RKO (cell line): ENCODE measurements around the gene OSBP2.

Source experiments
- DNase-seq: peaks from one replicate; pipeline ENCODE4 v3.0.0-alpha.2; 2016; ENCODE audit warnings: low spot score

OSBP2 gene

DNA sequence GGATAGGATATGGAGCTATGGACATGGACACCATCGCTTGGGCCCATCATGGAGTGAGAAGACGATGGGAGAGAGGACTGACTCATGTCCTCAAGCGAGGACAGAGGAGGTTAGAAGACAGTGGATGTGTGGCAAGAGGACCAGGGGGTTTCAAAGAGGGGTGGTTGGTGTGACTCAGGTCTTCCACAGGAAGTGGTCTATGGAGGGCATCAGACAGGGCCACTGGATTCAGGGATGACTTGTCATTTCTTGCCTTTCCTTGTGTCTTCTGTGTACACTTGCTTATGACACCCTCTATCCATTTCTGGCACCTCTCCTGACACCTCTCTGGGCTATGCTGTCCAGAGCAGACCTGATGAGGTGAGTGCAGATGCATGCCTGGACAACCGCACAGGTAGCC is 115.4 kb downstream of the OSBP2 start:
- DNase-seq, result no peak

DNA sequence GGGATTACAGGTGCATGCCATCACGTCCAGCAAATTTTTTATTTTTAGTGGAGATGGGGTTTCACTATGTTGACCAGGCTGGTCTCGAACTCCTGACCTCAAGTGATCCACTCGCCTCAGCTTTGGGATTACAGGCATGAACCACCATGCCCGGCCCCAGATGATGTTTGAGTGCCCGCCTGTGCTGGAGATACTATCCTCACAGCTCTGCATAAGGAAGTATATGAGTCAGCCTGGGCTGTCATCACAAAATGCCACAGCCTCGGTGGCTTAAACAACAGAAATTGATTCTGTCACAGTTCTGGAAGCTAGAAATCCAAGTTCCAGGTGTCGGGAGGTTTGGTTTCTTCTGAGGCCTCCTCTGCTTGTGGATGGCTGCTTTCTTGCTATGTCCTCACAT is 119.3 kb downstream of the OSBP2 start:
- no peak for DNase-seq

DNA sequence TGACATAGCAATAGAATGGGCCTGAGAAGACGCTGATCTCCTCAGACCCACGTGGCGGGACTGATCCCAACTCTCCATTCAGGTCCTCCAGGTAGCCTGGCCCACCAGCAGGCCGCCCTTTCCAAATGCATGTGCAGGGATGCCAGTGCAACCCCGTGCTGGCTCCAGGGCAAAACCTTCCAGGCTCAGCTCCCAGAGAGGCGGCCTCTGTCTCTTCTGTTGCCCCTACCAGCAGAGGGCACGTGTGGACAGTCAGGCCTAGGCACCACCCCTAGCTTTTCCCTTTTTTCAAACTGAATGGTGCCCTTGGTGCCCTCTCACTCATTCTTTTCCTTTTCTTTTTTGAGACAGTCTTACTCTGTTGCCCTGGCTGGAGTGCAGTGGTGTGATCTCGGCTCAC is 121.7 kb downstream of the OSBP2 start:
- DNase-seq, result no peak

DNA sequence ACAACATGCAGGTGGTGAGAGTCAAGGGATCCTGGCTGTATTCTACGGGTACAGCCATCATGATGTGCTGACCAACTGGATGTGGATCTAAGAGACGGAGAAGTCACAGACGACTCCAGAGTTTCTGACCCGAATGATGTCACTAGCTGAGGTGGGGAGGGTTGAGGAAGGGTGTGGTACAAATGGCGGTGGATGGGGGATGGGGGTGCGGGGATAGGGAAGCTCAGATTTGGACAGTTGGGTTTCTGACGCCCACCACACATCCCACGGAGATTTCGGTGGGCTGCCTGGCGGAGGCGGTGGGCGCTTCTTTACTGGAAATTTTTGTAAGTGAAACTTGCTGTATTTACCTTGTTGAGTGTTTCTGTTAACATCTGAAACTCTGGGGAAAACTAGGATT is 126.7 kb downstream of the OSBP2 start:
- DNase-seq, result no peak

DNA sequence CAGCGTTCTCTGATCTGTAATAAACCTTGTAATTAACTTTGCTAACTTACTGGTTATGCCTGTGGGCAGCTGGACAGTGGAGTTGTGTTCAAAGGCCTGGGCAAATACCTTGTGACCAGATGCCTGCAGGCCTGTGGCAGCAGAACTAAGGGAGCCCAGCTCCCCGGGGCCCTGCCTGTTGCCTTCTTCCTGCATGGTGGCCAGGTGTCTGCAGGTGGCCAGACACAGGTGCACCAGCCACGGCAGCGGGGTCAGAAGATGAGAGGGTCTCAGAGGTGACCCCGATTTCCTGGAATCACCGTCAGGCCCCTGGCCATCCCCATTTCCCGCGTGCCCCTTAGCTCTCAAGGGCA is 127.2 kb downstream of the OSBP2 start:
- DNase-seq, result no peak

DNA sequence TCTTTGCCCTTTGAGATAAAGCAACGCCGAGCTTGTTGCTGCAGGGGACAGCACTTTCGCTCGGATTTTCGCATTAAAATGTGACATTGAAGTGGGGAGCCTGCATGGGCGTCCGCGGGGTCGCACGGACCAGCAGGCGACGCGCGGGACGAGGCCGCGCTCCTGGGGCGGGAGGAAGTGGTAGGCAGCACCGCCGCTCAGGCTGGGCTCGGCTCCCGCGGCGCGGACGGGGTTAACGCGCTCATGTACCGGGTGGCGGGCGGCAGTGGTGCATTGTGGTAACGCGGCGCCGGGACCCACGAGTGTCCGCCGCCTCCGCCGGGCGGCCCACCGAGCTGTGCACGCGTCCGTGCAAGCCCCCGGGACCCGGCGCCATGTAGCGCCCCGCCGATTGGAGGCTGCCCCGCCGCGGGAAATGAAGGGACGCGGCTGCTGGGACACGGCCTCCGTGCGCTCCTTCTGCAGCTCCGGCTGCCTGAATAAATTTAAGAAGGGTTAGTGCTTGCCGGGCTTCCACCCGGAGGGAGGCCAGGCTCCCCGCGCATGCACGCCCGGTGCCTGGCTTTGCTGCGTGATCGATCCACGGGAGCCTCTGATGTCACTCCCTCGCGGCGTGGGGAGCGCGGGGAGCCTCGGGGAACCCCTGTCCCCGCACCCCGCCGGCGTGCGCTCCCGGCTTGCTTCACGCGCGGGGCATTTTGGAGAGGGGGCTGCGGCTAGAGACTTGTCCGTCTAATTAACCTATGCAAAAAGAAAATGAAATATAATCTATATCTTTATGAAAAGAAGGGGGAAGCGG is 127.7 kb downstream of the OSBP2 start:
- DNase-seq, result no peak

DNA sequence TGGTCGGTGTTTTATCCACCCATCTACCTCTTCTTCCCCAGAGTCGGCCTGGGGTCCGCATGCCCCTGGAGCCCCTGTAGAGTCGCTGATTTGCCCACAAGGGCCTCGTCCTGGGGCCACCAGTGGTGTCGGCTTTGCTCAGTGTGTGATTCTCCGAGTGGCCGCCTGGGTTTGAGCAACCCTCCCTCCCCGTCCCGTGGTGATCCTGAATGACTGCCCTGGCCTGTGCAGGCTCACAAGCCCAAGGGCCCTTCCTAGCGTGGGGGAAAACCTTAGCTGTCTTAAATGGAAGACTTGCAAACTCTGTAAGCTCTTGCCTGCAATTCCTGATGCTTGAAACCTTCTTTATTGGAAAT is 128.3 kb downstream of the OSBP2 start:
- no peak for DNase-seq

DNA sequence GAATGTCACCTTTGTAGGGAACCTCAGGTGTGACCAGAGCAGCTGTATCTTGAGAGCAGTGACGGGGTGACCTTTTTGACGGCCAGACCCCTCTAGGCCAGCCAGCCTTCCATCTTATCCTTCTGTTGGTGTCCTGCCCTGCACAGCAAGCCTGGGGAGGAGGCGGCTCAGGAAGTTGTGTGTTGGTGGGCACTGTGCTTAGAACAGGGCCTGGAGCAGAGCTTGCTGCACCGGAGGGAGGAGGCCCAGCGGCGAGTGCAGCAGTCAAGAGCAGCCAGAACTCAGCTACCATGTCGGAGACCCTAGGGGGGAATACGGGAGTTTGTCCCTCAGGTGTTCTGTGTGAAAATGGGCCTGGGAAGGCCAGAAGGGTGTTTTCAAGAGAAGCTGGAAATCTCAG is 129.4 kb downstream of the OSBP2 start:
- no peak for DNase-seq

DNA sequence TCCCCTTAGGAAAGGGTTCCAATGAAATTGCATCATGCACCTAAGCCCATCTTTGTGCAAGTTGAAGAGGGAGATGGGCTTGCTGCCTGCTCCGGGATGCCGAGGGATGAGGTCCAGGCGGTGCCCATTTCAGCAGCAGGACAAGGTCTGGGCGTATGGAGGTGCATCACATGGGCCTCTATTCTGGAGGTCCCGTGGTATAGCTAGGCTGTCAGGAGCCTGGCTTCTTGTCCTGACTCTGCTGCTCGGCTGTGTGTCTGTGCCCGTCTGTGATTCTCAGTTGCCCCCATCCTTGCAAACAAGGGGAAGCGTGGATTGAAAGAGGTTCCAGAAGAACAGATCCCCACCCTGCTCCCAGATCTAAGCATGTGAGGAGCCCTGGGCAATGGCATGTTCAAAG is 130.0 kb downstream of the OSBP2 start:
- DNase-seq, result no peak

DNA sequence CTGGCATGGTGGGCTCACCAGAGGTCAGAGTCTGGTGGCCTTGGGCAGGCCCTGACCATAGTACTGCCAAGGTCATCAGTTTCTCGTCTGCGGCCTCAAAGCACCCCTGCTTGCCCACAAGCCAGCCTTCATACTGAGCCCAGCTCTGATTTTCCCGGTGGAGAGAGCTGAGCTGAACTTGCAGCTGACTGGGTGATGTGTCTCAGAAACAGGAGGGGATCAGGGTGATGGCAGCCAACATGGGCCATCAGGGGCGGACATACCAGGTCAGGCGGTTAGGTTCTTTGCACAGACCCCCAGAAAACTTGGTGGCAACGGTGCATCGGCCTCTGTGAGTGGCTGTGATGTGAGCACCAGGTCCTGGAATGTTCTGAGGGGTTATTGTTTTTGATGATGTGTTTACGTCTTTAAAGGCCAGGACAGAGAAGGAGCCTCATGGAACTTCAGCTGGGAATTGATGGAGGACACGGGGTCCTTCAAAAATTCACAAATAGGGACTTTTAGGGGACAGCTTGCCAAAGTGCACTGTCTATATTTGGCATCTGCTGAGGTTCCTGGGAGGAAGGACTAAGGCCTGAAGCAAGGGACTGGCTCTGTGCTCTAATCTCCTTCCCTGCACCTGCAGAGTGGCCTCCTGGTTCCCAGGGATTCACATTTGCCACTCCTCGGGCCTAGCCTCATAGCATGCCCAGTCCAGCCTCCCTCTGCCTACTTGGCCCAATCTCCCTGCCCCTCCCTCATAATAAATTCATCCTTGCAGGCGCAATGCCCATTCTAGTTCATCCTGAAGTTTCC is 131.2 kb downstream of the OSBP2 start:
- no peak for DNase-seq

DNA sequence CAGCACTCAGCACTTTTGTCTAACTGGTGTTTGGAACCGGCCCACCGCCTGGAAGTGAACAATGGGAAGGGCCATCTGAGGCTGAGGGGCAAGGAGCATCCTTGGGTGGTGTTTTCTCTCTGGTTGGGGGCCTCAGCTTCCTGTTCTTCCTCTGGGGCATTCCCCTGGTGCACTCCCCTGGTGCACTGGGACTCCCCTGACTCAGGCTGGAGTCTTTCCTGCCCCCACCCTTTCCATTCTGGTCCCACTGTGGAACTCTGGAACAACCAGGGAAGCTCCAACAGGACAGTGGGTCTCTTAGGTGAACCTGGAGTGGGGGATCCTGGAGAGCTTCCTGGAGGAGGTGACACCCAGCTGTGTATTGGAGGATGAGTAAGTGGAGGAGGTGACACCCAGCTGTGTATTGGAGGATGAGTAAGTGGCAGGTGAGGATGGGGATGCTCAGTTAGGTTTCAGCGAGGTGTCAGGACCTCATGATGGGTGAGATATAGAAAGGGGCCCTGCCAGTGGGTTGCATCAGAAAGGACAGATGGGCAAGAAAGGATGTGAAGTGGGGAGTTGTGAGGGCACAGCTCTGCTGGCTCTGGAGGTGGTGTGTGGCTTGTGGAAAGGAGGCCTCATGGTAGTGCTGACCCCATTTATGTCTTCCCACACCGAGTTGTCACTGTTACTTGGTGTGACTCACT is 132.1 kb downstream of the OSBP2 start:
- no peak for DNase-seq

DNA sequence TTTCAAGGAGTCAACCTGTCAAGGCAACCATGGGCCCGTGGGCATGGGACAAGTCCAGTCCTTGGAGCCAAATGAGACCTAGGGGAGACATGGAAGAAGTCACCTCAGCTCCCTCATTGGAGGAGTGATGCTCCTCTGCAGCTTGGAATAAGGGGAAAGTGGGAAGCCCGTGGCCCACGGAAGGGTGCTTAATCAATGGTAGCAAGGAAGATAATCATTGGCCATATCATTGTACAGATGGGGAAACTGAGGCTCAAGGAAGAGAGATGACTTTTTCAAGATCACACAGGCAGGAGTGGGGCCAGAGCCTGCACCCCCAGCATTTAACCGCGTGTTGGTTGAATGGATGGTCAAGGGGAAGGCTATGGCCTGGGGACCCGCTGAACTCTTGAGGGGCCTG is 133.0 kb downstream of the OSBP2 start:
- no peak for DNase-seq

DNA sequence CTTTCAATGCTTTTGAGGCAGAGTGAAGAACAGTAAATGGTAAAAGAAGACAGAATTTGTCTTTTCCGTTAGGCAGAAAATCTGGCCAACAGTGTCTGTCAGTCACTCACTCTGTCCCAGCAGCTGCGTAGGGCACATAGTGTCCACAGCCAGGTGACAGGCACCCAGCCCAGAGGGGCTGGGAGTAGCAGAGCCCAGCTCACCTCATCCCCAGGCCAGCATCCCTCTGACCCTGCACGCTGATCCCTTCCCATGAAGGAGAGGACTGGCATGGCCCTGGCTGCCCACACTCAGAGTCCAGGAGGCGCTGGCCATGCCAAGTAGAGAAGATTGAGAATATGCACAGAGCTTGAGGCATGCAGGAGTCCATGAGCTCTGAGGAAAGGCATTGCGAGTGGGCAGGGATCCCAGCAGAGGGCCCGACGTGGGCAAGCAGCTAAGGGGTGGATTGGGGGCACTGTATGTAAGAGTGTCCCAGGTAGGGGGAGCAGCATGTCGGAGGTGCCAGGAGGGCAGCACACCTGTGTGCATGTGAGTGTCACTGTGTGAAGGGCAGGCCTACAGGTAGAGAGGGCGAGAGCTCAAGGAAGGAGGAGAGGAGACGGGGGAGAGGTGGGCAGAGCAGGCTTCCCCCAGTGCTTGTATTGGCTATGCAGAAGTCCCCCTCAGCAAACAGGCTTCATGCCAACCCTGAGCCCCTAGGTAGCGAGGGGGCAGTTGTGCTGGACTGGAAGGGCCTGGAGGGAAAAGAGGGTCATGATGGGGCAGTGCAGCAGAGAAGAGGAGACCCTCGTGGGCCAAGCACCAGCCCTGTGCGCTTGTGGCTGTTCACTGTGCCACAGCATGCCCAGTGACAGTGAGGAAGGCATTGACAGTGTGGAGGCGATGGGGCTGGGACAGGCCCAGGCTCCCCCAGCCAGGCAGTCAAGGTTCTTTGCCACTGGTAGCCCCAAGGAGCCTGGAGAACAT is 133.8 kb downstream of the OSBP2 start:
- DNase-seq, result no peak

DNA sequence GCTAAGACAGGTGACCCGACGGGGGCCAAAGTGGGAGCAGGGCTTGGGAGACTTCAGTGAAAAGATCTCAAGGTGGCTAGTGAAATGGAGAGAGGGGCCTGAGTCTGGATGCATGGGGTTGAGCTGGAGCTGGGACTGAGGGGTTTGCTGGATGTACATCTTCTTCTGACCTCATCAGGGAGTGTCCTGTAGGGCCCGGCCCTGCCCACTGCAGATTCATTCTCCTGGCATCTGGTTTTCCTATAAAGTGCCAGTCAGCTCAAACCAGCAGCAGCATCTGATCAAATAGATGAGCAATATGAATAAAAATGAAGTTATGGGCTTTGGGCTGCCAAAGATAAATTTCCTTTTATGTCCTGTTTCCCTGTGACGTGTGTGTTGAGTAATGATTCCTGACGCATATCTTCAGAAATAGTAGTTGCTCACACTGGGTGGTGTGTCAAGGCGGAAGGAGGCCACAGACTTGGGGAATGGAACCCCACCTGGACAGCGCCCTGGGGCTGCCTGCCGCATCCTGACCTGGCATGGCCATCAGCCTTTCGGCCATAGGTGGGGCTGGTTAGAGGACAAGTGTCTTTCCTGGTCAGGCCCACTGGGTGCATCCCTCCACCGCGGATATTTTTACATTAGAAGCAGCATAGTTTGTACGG is 135.4 kb downstream of the OSBP2 start:
- DNase-seq, result peak; percentile 91

DNA sequence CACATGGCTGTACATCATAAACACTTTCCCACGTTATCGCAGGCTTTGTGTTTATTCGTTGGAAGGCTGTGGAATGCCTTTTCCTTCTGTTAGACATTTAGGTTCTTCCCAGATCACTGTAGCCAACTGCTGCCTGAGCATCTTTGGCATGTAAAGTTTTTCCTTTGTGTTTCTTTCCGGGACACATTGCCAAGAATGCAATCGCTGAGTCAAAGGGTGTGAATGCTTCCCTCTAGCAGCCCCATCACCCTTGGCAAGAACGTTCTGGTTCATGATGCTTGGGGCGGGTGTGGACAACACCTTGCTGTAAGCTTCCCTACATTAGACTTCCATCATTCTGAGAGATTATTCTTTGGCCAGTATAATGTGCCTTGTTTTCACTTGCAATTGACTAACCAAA is 136.2 kb downstream of the OSBP2 start:
- DNase-seq, result peak; percentile 46

DNA sequence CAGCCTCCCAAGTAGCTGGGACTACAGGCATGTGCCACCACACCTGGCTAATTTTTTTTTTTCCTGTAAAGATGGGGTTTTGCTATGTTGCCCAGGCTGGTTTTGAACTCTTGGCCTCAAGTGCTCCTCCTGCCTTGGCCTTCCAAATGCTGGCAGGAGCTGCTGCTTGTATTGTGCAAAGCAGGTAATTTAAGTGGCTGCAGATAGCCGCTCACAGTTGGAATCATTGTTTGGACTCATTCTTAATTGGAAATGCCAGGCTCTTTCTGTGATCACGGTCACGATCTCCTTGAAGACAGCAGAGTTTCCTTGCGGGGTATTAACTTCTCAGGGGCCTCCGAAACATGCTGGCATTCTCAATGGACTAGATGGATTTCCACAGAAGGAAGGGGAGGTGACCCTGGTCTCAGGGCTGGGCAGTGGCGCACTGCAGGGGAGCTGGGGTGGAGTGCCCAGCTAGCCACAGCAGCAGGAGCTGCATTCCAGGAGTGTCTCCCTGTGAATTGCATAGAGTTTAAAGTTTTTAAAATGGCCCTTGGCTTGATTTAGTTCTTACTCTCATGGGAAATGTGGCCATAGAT is 137.8 kb downstream of the OSBP2 start:
- no peak for DNase-seq

DNA sequence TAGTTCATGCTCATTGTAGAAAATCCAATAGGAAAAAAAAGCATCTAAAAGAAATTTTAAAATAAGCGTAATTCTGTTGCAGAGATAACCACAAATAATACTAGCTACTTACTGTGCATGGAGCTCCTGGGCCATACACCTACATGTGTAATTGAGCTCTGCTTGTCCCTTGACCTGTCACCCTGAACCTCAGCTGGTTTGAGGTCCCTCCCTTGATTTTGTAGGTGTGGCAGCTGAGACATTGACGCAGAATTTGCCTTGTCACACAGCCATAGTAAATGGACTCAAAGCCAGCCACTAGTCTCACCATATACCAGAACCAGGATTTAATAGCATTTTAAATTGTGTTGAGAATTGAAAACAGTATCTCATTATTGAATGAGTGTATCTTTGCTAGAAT is 138.6 kb downstream of the OSBP2 start:
- DNase-seq, result no peak

DNA sequence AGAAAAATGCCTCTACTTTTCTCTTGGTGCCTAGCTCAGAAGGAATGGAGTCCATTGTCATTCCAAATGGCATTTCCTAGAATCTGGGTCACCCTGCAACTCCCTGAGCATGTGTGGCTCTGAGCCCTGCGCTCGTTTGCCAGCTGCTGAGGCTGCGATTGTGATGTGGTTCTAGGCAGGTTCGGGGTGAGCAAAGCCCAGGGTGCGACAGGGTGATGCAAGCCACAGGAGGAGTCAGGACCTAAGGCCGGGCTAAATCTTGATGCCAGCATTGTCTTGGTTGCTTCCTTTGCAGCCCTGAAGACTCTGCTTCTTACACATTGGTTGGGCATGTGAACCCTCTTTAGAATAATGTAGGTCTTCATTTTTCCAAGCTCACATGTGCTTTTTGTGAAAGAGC is 142.9 kb downstream of the OSBP2 start:
- DNase-seq, result no peak

DNA sequence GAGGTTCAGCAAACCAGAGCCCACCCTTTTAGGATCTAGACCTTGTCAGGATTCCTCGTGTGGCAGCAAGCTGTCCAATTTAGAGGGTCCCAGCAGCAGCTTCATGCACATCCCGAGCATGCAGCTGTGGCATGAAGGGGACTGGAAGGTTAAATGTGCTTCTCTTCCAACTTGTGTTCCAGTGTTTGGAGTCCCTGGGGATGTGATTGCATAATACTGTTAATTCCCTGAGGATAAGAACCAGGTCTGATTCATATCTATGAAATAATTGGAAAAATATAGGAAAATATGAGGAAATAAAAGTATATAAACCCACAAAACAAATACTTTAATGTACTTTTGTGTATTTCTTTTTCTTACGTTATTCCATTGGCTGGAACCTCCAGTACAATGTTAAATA is 143.4 kb downstream of the OSBP2 start:
- no peak for DNase-seq

DNA sequence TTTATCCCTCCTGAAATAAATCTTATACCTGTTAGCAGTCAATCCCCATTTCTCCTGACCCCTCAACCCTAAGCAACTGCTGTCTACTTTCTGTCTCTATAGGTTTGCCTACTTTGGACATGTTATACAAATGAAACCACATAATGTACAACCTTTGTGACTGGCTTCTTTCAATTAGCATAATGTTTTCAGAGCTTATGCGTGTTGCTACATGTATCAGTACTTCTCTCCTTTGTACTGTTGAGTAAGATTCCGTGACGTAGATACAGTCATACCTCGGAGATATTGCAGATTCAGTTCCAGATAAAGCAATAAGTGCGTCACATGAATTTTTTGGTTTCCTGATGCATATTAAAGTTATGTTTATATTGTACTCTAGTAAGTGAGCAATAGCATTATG is 146.6 kb downstream of the OSBP2 start:
- no peak for DNase-seq

DNA sequence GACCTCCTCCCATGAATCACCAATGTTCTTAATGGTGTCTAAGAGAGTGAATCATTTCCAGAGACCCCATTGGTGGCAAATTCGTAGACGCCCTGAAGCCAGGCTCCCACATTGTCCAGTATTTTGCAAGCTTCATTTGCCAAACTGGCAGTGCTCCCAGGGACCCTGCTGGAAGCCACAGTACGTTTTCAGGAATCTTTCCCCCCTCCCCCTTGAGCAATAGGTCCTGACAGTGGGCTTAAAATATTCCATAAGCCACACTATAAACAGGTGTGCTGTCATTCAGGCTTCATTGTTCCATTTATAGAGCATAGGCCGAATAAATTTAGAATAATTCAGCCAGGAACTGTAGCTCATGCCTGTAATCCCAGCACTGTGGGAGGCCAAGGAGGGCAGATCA is 148.6 kb downstream of the OSBP2 start:
- DNase-seq, result no peak
